Activated gamma-delta T cell treated with Interleukin-2 at 50 U/mL for 16 hours (primary cell): ENCODE results near the gene SALL4.
"Not testable (repeated sequence)": the region's sequence is repeated elsewhere in the genome, so short reads cannot be mapped to it uniquely, and the experiment has no call there.

Experiments
- DNase-seq: peaks from one replicate; pipeline ENCODE4 v3.0.0-alpha.2; 2020

Gene SALL4

GRCh38 chr20:51763965-51764602, 38.2 kb downstream of the SALL4 start:
- DNase-seq: no peak

- DNase-seq: no peak
These were observed 41.3 kb downstream of the SALL4 start for GRCh38 chr20:51760905-51761546.

- DNase-seq: no peak
These were observed 42.4 kb downstream of the SALL4 start for GRCh38 chr20:51759769-51760510.

- no peak for DNase-seq
These were observed 43.3 kb downstream of the SALL4 start for GRCh38 chr20:51758978-51759544.

GRCh38 chr20:51757226-51757625, 45.1 kb downstream of the SALL4 start:
- DNase-seq: no peak

- no peak for DNase-seq
These were observed 45.7 kb downstream of the SALL4 start for GRCh38 chr20:51756653-51757052.

GRCh38 chr20:51753220-51753619, 49.1 kb downstream of the SALL4 start:
- not testable (repeated sequence) for DNase-seq

- DNase-seq: no peak
These were observed 49.9 kb downstream of the SALL4 start for GRCh38 chr20:51752343-51752951.

GRCh38 chr20:51750770-51751388, 51.4 kb downstream of the SALL4 start:
- no peak for DNase-seq

- peak; percentile 6 for DNase-seq
These were observed 52.1 kb downstream of the SALL4 start for GRCh38 chr20:51750037-51750769.

- no peak for DNase-seq
These were observed 52.7 kb downstream of the SALL4 start for GRCh38 chr20:51749674-51750036.

GRCh38 chr20:51747182-51747911, 55.0 kb downstream of the SALL4 start:
- DNase-seq: no peak

- DNase-seq: no peak
These were observed 56.5 kb downstream of the SALL4 start for GRCh38 chr20:51745804-51746203.

GRCh38 chr20:51740838-51741237, 61.5 kb downstream of the SALL4 start:
- DNase-seq: no peak

- not testable (repeated sequence) for DNase-seq
These were observed 62.0 kb downstream of the SALL4 start for GRCh38 chr20:51740308-51740707.

GRCh38 chr20:51739722-51740249, 62.5 kb downstream of the SALL4 start:
- DNase-seq: no peak

- peak; percentile 6 for DNase-seq
These were observed 63.4 kb downstream of the SALL4 start for GRCh38 chr20:51738877-51739447.

GRCh38 chr20:51738261-51738660, 64.1 kb downstream of the SALL4 start:
- not testable (repeated sequence) for DNase-seq

GRCh38 chr20:51736947-51737346, 65.4 kb downstream of the SALL4 start:
- no peak for DNase-seq

- no peak for DNase-seq
These were observed 66.4 kb downstream of the SALL4 start for GRCh38 chr20:51735728-51736600.
